Mesothelial cell of epicardium (in vitro differentiated cells): ENCODE measurements around the gene LAMA2. TPM values are rescaled to one million over a fixed set of nuclear protein-coding genes. Genes with fewer than 3 reads are reported as not detected.

Experiments
- DNase-seq, 2 experiments: peaks; one replicate each; pipeline ENCODE4 v3.0.0; 2021; ENCODE audit warnings: low spot score in 2 of 2; ENCODE audit not compliant: unreplicated experiment in 2 of 2
- H3K27ac Mint-ChIP-seq: 2 replicates; pipeline ENCODE4 v1.8.0; 2021; ENCODE audit warnings: mixed read lengths
- H3K27me3 Mint-ChIP-seq: 2 replicates; pipeline ENCODE4 v1.8.0; 2021; ENCODE audit warnings: low read depth, mixed read lengths
- H3K36me3 Mint-ChIP-seq: 2 replicates; pipeline ENCODE4 v1.8.0; 2021; ENCODE audit warnings: mixed read lengths
- H3K4me1 Mint-ChIP-seq: 2 replicates; pipeline ENCODE4 v1.8.0; 2021; ENCODE audit warnings: mixed read lengths
- H3K4me3 Mint-ChIP-seq: 2 replicates; pipeline ENCODE4 v1.8.0; 2021; ENCODE audit warnings: mild to moderate bottlenecking, moderate library complexity, mixed read lengths
- H3K9me3 Mint-ChIP-seq: 2 replicates; pipeline ENCODE4 v1.8.0; 2021; ENCODE audit warnings: mixed read lengths
- CTCF ChIP-seq: fragments of 200-600 bp; sonication (generic); IDR thresholded peaks from one replicate; pipeline ENCODE4 v1.5.0; 2021; ENCODE audit warnings: antibody characterized with exemption; ENCODE audit not compliant: unreplicated experiment
- total RNA-seq: library from RNA; stranded (reverse); gene quantifications from 3 replicates; pipeline ENCODE4 v1.2.1, GENCODE V29; 2021

The LAMA2 gene
- total RNA-seq, 1 donor from 2014 or later = 63.2 TPM

- H3K9me3 Mint-ChIP-seq = peaks cover 4% of the 10 kb centered on the region
- DNase-seq = no peak
- TF ChIP-seq CTCF = no peak
- no peak overlapping the region for H3K4me3 Mint-ChIP-seq
- H3K4me1 Mint-ChIP-seq = peaks cover 6% of the 10 kb centered on the region
- H3K36me3 Mint-ChIP-seq = no peaks in the 10 kb centered on the region
- H3K27ac Mint-ChIP-seq = no peak overlapping the region
- H3K27me3 Mint-ChIP-seq = no peaks in the 10 kb centered on the region
Measured at GRCh38 chr6:129521946-129522345, 639.0 kb downstream of the LAMA2 start.

DNA sequence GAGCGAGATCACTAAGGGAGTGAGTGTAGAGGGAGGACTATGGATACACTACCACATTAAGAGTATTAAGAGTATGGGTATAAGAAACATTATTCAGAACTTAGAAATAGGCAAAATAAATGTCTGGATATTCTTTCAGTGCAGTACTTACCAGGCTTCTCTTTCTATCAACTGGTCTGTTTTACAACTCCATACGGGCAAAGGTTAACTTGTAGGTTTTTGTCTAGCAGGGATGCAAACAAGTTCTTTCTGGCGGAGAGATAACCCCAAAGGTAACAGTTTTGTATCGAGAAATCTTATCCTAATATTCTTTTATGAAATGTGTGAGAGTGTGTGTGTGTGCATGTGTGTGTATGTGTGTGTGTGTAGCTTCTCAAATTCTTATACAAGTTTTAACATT is 640.9 kb downstream of the LAMA2 start:
- no peaks in the 10 kb centered on the region for H3K36me3 Mint-ChIP-seq
- no peak for DNase-seq
- no peaks in the 10 kb centered on the region for H3K4me1 Mint-ChIP-seq
- TF ChIP-seq CTCF = no peak
- no peak overlapping the region for H3K27ac Mint-ChIP-seq
- no peaks in the 10 kb centered on the region for H3K27me3 Mint-ChIP-seq
- H3K9me3 Mint-ChIP-seq = peaks cover 4% of the 10 kb centered on the region
- no peak overlapping the region for H3K4me3 Mint-ChIP-seq

DNA sequence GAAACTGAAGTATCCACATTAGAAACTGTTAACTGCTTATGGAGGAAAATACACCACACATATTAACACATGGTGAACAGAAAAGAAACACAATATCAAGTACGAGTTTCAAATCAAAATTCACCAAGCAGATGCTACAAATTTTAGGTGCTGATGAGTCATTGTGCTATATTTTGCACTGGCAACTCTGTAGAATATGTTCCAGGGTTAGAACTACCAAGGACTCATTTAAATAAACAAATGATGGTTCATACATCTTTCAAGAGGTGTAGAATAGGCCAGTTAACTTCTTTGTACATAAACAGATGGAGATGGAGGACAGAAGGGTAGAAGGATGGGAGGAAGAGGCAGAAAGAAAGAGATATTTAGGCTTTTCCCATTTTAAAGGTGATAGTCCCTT is 642.1 kb downstream of the LAMA2 start:
- Mint-ChIP-seq H3K36me3 (no peaks in the 10 kb centered on the region), H3K4me3 (no peak overlapping the region), H3K27me3 (no peaks in the 10 kb centered on the region), H3K9me3 (peaks cover 4% of the 10 kb centered on the region), H3K4me1 (no peaks in the 10 kb centered on the region), H3K27ac (no peak overlapping the region)
- TF ChIP-seq CTCF = no peak
- DNase-seq = no peak

DNA sequence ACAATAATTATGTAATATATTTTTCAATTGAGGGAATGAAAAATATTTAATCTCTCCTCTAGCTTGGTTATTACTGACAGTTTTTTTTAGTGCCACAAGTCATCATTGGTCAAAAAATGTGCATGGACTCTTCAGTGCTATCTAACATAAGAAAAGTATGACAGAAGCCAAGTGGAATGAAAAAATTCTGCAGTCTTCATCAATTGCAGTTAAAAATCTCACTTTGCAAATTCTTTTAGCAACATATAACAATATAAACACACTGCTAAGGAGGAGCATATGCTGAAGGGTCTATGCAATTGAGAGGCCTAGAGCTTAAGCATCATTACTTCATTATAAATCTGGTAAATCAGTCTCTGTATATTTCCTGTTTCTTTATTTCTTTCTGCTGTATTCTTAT is 652.0 kb downstream of the LAMA2 start:
- Mint-ChIP-seq H3K27me3 (no peaks in the 10 kb centered on the region), H3K4me1 (peaks cover 1% of the 10 kb centered on the region), H3K4me3 (no peak overlapping the region), H3K36me3 (peaks cover 8% of the 10 kb centered on the region), H3K9me3 (peaks cover 21% of the 10 kb centered on the region), H3K27ac (no peak overlapping the region)
- no peak for DNase-seq
- TF ChIP-seq CTCF = no peak

DNA sequence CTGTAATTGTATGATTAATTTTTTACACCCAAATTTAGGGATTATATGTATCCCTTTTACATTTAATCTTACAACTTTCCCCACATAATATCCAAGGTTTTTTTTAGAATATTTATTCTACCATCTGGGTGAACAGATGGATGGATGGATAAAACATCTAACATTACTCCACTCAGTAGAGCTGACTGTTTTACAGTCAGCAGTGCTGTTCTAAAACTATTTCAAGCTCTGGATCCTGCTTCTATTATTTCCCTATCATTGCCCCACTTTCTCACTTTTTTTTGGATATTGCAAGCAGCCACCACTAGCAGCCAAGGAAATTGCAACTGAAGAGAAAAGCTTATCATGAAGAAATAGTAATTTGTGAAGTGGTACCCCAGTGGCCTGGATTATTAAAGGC is 653.3 kb downstream of the LAMA2 start:
- no peak for TF ChIP-seq CTCF
- peaks cover 8% of the 10 kb centered on the region for H3K36me3 Mint-ChIP-seq
- no peak overlapping the region for H3K27ac Mint-ChIP-seq
- no peaks in the 10 kb centered on the region for H3K27me3 Mint-ChIP-seq
- no peak overlapping the region for H3K4me3 Mint-ChIP-seq
- peaks cover 1% of the 10 kb centered on the region for H3K4me1 Mint-ChIP-seq
- H3K9me3 Mint-ChIP-seq = peaks cover 21% of the 10 kb centered on the region
- DNase-seq = no peak

- no peak overlapping the region for H3K4me3 Mint-ChIP-seq
Measured at GRCh38 chr6:129539032-129539431, 656.1 kb downstream of the LAMA2 start.

More at GRCh38 chr6:129539032-129539431, 656.1 kb downstream of the LAMA2 start:
- Mint-ChIP-seq H3K27me3 (no peaks in the 10 kb centered on the region), H3K9me3 (peaks cover 7% of the 10 kb centered on the region), H3K36me3 (peaks cover 2% of the 10 kb centered on the region), H3K4me1 (peaks cover 1% of the 10 kb centered on the region), H3K27ac (no peak overlapping the region)
- no peak for DNase-seq
- TF ChIP-seq CTCF = no peak
